GM10248 (cell line): ENCODE results near the gene LCLAT1.

ENCODE experiments used
- CTCF ChIA-PET: fragments of 300-600 bp; sonication (Branson Sonifier 250); formaldehyde crosslinking; extraction: SDS; loops from one replicate; lab custom pipeline; 2021; ENCODE audit warnings: antibody characterized with exemption; lab: Yijun Ruan, JAX
- POLR2A ChIA-PET: fragments of 350-650 bp; sonication (Branson Sonifier 250); formaldehyde crosslinking; extraction: SDS; loops from one replicate; lab custom pipeline; 2020; ENCODE audit warnings: antibody characterized with exemption; lab: Yijun Ruan, JAX
- DNase-seq: peaks from one replicate; pipeline ENCODE4 v3.0.0; 2012; ENCODE audit errors: extremely low spot score
- TF ChIP-seq, protein P1 (sequence below): IDR thresholded peaks from 2 replicates; pipeline ENCODE4 v1.5.1; 2012; ENCODE audit warnings: mild to moderate bottlenecking, low read depth; ENCODE audit errors: extremely low read depth, missing control alignments, control extremely low read depth

Gene LCLAT1

GRCh38 chr2:30625276-30625675, 178.2 kb downstream of the LCLAT1 start:
- ChIA-PET POLR2A (no interaction called here), CTCF (interaction anchor here (0.7 to 1.4 kb wide), 4 partner anchors 11 to 460 kb away, joined by 3 to 4 read pairs (median 3); no protein-coding TSS in a partner anchor)
- TF ChIP-seq, protein P1, sequence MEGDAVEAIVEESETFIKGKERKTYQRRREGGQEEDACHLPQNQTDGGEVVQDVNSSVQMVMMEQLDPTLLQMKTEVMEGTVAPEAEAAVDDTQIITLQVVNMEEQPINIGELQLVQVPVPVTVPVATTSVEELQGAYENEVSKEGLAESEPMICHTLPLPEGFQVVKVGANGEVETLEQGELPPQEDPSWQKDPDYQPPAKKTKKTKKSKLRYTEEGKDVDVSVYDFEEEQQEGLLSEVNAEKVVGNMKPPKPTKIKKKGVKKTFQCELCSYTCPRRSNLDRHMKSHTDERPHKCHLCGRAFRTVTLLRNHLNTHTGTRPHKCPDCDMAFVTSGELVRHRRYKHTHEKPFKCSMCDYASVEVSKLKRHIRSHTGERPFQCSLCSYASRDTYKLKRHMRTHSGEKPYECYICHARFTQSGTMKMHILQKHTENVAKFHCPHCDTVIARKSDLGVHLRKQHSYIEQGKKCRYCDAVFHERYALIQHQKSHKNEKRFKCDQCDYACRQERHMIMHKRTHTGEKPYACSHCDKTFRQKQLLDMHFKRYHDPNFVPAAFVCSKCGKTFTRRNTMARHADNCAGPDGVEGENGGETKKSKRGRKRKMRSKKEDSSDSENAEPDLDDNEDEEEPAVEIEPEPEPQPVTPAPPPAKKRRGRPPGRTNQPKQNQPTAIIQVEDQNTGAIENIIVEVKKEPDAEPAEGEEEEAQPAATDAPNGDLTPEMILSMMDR: no peak
- no peak for DNase-seq

GRCh38 chr2:30625701-30626100, 178.7 kb downstream of the LCLAT1 start:
- ChIA-PET POLR2A (no interaction called here), CTCF (interaction anchor here (0.7 to 1.4 kb wide), 3 partner anchors 11 to 32 kb away, joined by 3 read pairs; no protein-coding TSS in a partner anchor)
- TF ChIP-seq, protein P1: no peak
- DNase-seq: no peak

DNA sequence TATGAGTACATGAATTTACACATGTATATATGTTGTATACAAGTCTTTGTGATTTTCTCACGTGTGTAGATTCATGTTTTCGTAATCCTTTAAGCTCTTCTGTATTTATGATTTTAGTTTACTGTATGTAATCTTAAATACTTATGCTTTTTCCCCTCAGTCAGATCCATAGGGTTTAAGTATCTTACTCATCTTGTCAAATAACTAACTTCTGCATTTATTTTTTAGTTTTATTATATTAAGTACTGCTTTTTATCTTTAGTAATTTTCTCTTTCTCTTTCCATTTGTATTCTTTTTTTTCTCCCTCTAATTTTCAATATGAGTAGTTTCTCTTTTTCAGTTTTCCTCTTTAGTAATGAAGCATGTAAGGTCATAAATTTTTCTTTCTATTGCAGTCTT, 179.4 kb downstream of the LCLAT1 start:
- no peak for DNase-seq
- TF ChIP-seq, protein P1: no peak
- CTCF ChIA-PET: no interaction called here
- POLR2A ChIA-PET: no interaction called here

DNA sequence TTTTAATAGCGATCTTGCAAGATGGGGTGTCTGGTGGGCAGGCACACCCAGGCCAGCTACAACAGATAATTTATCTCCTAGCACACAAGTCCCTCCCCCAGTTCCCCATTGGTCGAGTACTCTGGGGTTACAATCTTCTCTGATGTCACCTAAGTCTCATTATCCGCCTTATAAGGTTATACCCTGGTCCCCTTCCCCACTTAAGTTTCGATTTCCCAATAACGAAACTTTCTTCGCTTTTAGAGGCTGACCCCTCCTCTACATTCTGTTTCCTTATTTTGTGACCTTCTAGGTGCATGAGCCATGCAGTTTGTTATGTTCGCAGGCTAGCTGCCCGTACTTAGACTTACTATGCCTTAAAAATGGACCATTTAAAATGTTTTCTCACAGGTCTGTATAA, 180.1 kb downstream of the LCLAT1 start:
- ChIA-PET CTCF (no interaction called here), POLR2A (no interaction called here)
- DNase-seq: no peak
- TF ChIP-seq, protein P1: no peak

DNA sequence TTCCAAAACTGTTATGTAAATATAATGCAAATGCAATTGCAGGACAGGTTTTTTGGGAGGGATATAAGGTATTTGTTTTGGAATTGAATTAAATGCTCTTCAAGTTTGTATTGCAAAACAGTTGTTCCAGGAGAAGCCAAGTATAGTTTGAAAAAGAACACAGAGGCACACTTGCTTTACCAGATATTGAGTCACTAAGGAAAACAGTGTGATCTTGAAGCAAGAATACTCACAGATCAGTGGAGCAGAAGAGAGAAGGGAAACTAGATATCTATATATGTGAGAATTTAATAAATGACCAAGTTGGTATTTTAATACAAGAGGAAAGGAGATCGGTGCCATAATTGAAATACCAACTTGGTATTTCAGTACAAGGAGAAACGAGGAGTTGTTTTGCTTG, 181.3 kb downstream of the LCLAT1 start:
- TF ChIP-seq, protein P1: no peak
- no peak for DNase-seq
- ChIA-PET POLR2A (no interaction called here), CTCF (no interaction called here)

- CTCF ChIA-PET: no interaction called here
- POLR2A ChIA-PET: no interaction called here
- no peak for DNase-seq
- TF ChIP-seq, protein P1: no peak
Measured at GRCh38 chr2:30629866-30630265, 182.8 kb downstream of the LCLAT1 start.
